Mucosa of stomach (tissue), 1 donor: ENCODE measurements around the gene SH3D19.
"Not testable (repeated sequence)": the region's sequence is repeated elsewhere in the genome, so short reads cannot be mapped to it uniquely, and the experiment has no call there.

Experiments
- H3K27me3 ChIP-seq: one replicate; pipeline ENCODE4 v1.7.0; 2013; ENCODE audit warnings: mild to moderate bottlenecking, low read length; ENCODE audit not compliant: control insufficient read depth, insufficient read depth
- H3K36me3 ChIP-seq: one replicate; pipeline ENCODE4 v1.7.0; 2013; ENCODE audit warnings: low read length; ENCODE audit not compliant: control insufficient read depth, insufficient read depth
- H3K4me1 ChIP-seq: one replicate; pipeline ENCODE4 v1.7.0; 2013; ENCODE audit warnings: mild to moderate bottlenecking, low read length; ENCODE audit not compliant: control insufficient read depth, insufficient read depth
- H3K4me3 ChIP-seq: one replicate; pipeline ENCODE4 v1.7.0; 2013; ENCODE audit warnings: low read length
- H3K9ac ChIP-seq: one replicate; pipeline ENCODE4 v1.7.0; 2013; ENCODE audit warnings: mild to moderate bottlenecking, low read length, moderate library complexity
- H3K9me3 ChIP-seq: one replicate; pipeline ENCODE4 v1.7.0; 2013; ENCODE audit warnings: mild to moderate bottlenecking, low read length, moderate library complexity; ENCODE audit not compliant: control insufficient read depth
- donor health status: Pancreatic carcinoma.

The SH3D19 gene

DNA sequence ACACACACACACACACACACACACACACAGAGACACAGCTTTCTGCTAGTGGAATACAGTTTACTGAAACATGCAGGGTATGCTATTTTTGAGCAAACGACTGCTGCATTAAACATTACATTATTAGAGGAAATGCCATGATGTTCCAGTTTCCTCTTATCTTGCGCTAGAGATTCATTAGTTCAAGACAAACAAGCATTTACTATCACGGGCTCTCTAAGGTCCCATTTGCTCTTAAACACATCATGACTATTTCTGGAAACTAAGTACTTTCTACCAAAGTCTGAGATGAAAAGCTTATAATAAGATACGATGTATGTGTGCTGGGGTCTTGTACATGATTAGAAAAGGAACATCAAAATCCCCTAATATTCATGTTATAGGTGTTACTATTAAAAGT lies 177.1 kb downstream of the SH3D19 start:
- no peak overlapping the region for H3K4me3 ChIP-seq
- peaks cover 6% of the 10 kb centered on the region for H3K4me1 ChIP-seq
- H3K9ac ChIP-seq, result no peak overlapping the region
- no peaks in the 10 kb centered on the region for H3K36me3 ChIP-seq
- no peaks in the 10 kb centered on the region for H3K9me3 ChIP-seq
- no peaks in the 10 kb centered on the region for H3K27me3 ChIP-seq

DNA sequence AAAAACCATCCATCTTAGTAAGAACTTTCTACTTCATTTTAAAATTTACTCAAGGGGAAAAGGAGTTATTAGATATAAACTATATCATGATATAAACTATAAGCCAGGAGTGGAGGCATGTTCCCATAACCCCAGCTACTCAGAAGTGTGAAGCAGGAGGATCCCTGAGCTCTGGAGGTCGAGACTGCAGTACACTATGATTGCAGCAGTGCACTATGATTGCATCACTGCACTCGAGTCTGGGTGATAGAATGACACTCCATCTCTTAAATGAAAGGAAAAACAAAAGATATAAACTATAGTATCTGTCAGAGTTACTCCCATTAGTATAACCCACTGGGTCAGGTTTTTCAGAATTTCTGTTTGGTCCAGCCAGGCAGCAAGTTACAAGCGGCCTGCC lies 178.4 kb downstream of the SH3D19 start:
- no peaks in the 10 kb centered on the region for H3K27me3 ChIP-seq
- no peak overlapping the region for H3K9ac ChIP-seq
- no peaks in the 10 kb centered on the region for H3K9me3 ChIP-seq
- no peaks in the 10 kb centered on the region for H3K36me3 ChIP-seq
- H3K4me3 ChIP-seq, result no peak overlapping the region
- H3K4me1 ChIP-seq, result peaks cover 2% of the 10 kb centered on the region

DNA sequence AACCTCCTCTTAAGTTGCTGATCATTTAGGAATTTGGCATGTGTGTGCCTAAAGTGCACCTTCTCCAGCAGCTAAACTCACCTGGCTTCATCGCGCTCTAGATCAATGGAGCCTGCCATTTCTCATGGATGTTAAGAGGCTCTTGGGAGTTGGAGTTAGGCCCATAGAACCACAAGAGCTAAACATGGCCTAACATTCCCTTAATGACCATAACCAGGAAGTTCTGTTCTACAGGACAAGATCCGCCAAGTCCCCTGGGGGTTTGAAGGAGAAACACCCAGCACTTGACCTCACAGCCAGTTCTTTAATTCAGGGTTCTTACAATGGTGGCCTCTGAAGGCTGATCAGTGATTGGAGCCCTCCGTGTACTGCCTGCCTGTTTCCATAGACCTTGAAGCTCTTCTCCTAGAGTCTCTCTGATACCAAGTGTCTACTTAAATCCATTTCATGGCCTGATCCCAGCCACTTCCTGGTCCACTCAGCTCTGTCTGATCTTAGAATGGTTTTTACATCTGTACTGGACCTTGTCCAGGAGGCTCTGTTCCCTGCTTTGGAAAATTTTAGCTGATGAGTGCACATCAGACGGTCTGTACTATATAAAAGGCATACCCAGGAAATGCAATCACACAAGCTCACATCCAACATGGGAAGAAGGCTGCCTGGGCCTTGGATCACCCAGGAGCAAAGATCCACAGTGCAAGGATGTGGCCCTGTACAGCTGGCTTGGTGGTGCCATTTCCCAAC lies 180.9 kb downstream of the SH3D19 start:
- H3K9me3 ChIP-seq, result no peaks in the 10 kb centered on the region
- no peaks in the 10 kb centered on the region for H3K27me3 ChIP-seq
- H3K36me3 ChIP-seq, result no peaks in the 10 kb centered on the region
- no peak overlapping the region for H3K4me3 ChIP-seq
- no peaks in the 10 kb centered on the region for H3K4me1 ChIP-seq
- no peak overlapping the region for H3K9ac ChIP-seq

DNA sequence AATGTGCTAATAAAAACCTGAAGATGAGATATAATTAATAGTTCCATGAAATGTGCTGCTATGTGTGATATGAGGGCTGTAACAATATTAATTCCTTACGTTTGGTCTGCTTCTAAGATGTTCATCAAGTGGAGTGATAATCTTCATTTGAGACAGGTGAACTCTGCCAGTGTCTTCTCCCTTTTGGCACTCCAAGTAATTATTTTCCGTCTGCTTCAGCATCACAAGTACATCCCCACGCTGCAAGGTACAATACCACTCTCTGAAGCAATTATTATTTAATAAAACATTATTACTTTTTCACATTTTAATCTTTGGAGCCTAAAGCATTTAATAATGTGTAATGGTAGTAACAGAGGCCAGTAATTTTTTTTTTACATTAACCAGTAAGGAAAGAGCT lies 181.6 kb downstream of the SH3D19 start:
- H3K4me3 ChIP-seq, result no peak overlapping the region
- no peak overlapping the region for H3K9ac ChIP-seq
- H3K9me3 ChIP-seq, result no peaks in the 10 kb centered on the region
- no peaks in the 10 kb centered on the region for H3K4me1 ChIP-seq
- H3K27me3 ChIP-seq, result no peaks in the 10 kb centered on the region
- no peaks in the 10 kb centered on the region for H3K36me3 ChIP-seq

DNA sequence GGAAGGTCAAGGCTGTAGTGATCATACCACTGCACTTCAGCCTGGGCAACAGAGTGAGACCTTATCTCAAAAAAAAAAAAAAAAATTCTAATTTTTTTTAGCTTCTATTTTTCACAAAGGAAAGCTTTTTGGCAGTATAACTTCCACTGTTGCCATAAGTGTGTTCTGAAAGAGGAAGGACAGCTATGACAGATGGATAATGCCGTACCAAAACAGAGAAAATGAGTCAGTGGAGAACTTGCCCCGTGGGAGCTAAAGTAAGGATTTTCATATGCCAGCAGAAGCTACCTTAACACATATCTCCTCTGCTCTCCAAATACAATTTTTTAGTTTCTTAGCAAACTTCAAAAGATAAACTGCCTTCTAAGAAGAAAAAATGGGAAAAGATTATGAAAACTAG lies 182.2 kb downstream of the SH3D19 start:
- Histone ChIP-seq H3K9ac (no peak overlapping the region), H3K27me3 (no peaks in the 10 kb centered on the region), H3K9me3 (no peaks in the 10 kb centered on the region), H3K4me3 (no peak overlapping the region), H3K4me1 (no peaks in the 10 kb centered on the region), H3K36me3 (no peaks in the 10 kb centered on the region)

DNA sequence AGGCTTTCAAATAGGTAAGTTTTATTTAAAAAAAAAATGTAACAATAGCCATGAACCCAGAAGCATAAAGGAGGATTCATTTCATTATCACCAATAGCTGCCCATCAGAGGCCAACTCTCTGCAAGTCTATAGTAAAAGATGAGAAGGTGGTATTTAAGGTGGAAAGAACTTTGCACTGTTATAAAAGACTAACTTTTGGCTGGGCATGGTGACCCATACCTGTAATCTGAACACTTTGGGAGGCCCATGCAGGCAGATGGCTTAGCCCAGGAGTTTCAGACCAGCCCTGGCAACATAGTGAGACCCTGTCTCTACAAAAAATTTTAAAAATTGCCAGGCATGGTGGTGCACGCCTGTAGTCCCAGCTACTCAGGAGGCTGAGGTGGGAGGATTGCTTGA lies 182.6 kb downstream of the SH3D19 start:
- H3K4me1 ChIP-seq, result no peaks in the 10 kb centered on the region
- no peaks in the 10 kb centered on the region for H3K27me3 ChIP-seq
- H3K4me3 ChIP-seq, result no peak overlapping the region
- no peak overlapping the region for H3K9ac ChIP-seq
- no peaks in the 10 kb centered on the region for H3K36me3 ChIP-seq
- no peaks in the 10 kb centered on the region for H3K9me3 ChIP-seq

DNA sequence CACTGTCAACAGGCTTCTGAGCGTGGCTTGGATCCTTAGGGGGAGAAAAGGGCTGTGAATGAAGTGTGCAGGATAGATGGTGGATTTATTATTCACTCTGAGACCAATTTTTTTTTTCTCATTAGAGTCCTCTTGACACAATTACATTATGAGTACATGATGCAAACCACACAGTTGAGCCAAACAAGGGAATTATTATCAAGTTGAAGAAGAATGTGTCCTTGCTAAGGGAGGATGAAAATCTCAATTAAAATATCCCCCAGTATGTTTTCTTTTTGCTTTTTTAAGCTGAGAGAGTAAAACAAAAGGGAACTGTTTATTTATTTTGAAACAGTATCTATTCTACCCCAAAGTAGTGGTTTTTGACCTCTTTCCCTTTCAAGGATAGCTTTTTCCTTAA lies 185.6 kb downstream of the SH3D19 start:
- H3K4me3 ChIP-seq, result no peak overlapping the region
- H3K4me1 ChIP-seq, result no peaks in the 10 kb centered on the region
- no peaks in the 10 kb centered on the region for H3K27me3 ChIP-seq
- no peaks in the 10 kb centered on the region for H3K36me3 ChIP-seq
- no peak overlapping the region for H3K9ac ChIP-seq
- H3K9me3 ChIP-seq, result no peaks in the 10 kb centered on the region

DNA sequence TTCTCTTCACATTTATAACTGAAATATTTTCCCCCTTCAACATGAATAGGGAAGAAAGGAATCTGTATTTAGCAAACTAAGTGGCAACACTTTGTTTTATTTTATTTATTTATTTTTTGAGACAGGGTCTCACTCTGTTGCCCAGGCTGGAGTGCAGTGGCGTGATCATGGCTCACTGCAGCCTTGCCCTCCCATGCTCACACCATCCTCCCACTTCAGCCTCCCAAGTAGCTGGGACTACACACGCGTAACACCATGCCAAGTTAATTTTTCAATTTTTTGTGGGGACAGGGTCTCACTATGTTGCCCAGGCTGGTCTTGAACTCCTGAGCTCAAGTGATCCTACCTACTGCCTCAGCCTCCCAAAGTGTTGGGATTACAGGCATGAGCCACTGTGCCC lies 189.4 kb downstream of the SH3D19 start:
- H3K9ac ChIP-seq, H3K4me3 ChIP-seq, H3K4me1 ChIP-seq, H3K36me3 ChIP-seq, H3K27me3 ChIP-seq, H3K9me3 ChIP-seq: not testable (repeated sequence)

DNA sequence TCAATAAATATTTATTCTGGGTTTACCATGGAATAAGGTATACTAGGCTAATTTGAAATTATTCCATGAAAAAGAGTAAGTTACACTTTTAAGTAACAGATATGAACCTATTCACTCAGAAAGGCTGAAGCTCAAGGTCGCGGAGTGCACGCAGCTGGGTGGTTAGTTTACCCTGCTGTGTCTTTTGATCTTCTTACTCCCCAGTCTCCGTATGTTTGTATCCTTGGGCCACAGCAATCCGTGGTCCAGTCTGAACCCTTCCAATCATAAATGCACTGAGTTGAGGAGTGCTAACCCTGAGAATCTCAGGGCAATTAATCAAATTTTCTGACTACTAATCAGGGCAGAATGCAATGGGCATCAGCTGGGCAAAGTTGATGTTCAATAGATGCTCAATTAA lies 192.1 kb downstream of the SH3D19 start:
- Histone ChIP-seq H3K9me3 (no peaks in the 10 kb centered on the region), H3K9ac (no peak overlapping the region), H3K4me1 (no peaks in the 10 kb centered on the region), H3K4me3 (no peak overlapping the region), H3K36me3 (no peaks in the 10 kb centered on the region), H3K27me3 (no peaks in the 10 kb centered on the region)

DNA sequence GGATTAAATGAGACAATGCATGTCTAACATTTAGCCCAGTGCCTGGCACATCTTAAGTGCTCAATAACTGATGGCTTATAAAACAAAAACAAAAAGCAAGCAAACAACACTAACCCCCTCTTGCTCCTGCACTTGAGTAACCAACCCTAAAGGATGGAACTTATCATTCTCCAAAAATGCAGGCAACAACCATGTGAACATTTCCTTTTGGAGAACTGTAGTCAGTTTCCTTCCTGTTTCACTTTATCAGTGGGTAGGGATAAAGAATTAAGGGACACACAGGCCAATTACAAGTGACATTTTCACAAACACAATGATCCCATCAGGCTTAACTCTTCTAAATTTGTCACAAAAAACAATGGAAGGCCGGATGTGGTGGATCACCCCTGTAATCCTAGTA lies 195.6 kb downstream of the SH3D19 start:
- Histone ChIP-seq H3K4me1 (no peaks in the 10 kb centered on the region), H3K9ac (no peak overlapping the region), H3K9me3 (no peaks in the 10 kb centered on the region), H3K27me3 (no peaks in the 10 kb centered on the region), H3K36me3 (peaks cover 4% of the 10 kb centered on the region), H3K4me3 (no peak overlapping the region)

DNA sequence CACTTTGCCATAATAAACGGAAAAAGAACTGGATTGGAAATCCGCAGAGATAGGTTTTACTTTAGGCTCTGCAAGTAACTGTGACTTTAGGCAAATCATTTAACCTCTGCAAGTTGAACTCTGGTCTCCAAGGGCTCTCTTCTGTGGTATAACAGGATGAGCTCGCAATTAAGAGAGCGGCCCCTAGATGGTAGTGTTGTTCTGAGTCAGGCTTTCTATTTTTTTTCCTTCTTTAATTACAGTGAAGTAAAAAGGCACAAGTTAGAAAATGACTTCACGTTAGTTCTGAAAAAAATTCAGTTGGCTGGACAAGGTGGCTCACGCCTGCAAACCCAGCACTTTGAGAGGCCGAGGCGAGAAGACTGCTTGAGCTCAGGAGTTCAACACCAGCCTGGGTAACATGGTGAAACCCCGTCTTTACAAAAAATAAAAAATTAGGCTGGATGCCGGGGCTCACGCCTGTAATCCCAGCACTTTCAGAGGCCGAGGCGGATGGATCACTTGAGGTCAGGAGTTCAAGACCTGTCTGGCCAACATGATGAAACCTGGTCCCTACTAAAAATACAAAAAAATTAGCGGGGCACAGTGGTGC lies 207.9 kb downstream of the SH3D19 start:
- no peaks in the 10 kb centered on the region for H3K36me3 ChIP-seq

DNA sequence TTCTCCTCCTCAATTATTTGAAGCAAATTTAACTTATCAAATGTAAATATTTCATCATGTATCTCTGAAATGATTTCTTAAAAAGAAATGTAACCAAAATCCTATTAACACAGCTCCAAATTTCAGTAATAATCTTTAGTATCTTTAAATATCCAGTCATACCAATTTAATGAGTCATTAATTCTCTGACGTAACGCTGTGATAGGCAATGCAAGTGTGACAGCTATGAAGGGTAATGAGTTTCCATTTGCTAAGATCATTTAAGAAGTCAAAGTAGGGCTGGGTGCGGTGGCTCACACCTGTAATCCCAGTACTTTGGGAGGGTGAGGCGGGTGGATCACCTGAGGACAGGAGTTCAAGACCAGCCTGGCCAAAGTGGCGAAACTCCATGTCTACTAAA lies 210.4 kb downstream of the SH3D19 start:
- Histone ChIP-seq H3K9ac (no peak overlapping the region), H3K27me3 (no peaks in the 10 kb centered on the region), H3K9me3 (no peaks in the 10 kb centered on the region), H3K36me3 (no peaks in the 10 kb centered on the region), H3K4me3 (no peak overlapping the region), H3K4me1 (no peaks in the 10 kb centered on the region)

More for the DNA sequence above, 207.9 kb downstream of the SH3D19 start:
- H3K4me1 ChIP-seq, result no peaks in the 10 kb centered on the region
- no peak overlapping the region for H3K4me3 ChIP-seq
- H3K27me3 ChIP-seq, result no peaks in the 10 kb centered on the region
- no peaks in the 10 kb centered on the region for H3K9me3 ChIP-seq
- H3K9ac ChIP-seq, result no peak overlapping the region

DNA sequence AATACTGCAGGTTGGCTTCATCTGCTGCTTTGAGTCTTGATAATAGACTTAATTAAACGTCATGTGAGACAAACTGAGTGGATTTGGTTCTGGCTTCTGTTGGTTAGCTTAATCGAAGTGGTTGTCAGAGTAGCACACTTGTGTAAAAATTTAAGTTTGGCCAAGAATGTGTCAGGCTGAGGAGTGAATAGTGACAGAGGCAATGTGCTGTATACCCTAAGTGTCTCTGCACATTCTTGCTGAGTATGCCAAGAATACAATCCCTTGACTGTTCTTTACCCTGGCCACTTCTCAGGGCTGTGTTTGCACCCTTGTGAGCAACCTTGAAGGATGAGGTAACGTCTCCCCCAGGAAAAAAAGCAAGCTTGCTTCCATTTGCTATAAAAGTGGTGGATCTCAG lies 211.1 kb downstream of the SH3D19 start:
- no peak overlapping the region for H3K4me3 ChIP-seq
- no peaks in the 10 kb centered on the region for H3K27me3 ChIP-seq
- H3K4me1 ChIP-seq, result no peaks in the 10 kb centered on the region
- H3K9ac ChIP-seq, result no peak overlapping the region
- H3K36me3 ChIP-seq, result no peaks in the 10 kb centered on the region
- H3K9me3 ChIP-seq, result no peaks in the 10 kb centered on the region
